Right cardiac atrium (tissue), 5 donors: ENCODE results near the gene CCDC195. TPM values are rescaled to one million over a fixed set of nuclear protein-coding genes. Genes with fewer than 3 reads are reported as not detected.
A peak's percentile ranks its signal among the peaks of the same experiment; 100 is the strongest.

ENCODE experiments used
- ATAC-seq, 2 donors: fragments of 200-7000 bp; cut with Tn5 transposase; one replicate each; pipeline versions ENCODE4 v1.8.0 to v1.9.1; 2020; ENCODE audit warnings: moderate library complexity in 2 of 2, mild to moderate bottlenecking in 1 of 2
- DNase-seq, 3 donors: peaks; one replicate each; pipeline ENCODE4 v3.0.0-alpha.2; 2020
- H3K27ac ChIP-seq: one replicate; pipeline ENCODE4 v1.5.1; 2013; ENCODE audit warnings: mild to moderate bottlenecking, low read length, control low read depth, moderate library complexity
- H3K27me3 ChIP-seq: one replicate; pipeline ENCODE4 v1.6.1; 2013; ENCODE audit not compliant: control insufficient read depth, insufficient read depth
- H3K4me1 ChIP-seq: one replicate; pipeline ENCODE4 v1.6.1; 2013; ENCODE audit warnings: low read length; ENCODE audit not compliant: control insufficient read depth, insufficient read depth
- H3K4me3 ChIP-seq: one replicate; pipeline ENCODE4 v1.5.1; 2013; ENCODE audit warnings: low read length, control low read depth
- H3K9me3 ChIP-seq: one replicate; pipeline ENCODE4 v1.6.1; 2013; ENCODE audit warnings: low read length; ENCODE audit not compliant: control insufficient read depth
- WGBS: extraction: QIAGEN DNeasy Blood & Tissue Kit; methylation state at CpG from one replicate; pipeline ENCODE4 v1.1.7; 2013; 5-methylcytosine and 5-hydroxymethylcytosine counted together
- intact Hi-C, 4 donors: fragments of 100-400 bp; cut with DNase I; formaldehyde crosslinking; loops; one replicate each; pipeline versions ENCODE4 v1.11.0 to v1.14.0; 2022 to 2023
- polyA plus RNA-seq: library from polyadenylated mRNA; stranded (reverse); fragments of 200-250 nt; gene quantifications from one replicate; pipeline ENCODE4 v1.2.3, GENCODE V29; 2013
- total RNA-seq, 4 donors: library from RNA; stranded (reverse); fragmentation: NEBNext Ultra II Directional; extraction: Animal tissue kit (Norgen Biotek cat#: 25700); gene quantifications; one replicate each; pipeline ENCODE4 v1.2.1, GENCODE V29; 2021
- donor health status: healthy with polysubstance abuse.
- donor health status: DM: no; HTN: yes; CAD: no.
- donor health status: DM: no; HTN: no; CAD: no.
- donor health status: DM: no; HTN: yes; CAD: no; lungs with severe emphysema.
- donor health status: DM: yes; HTN: yes; CAD: no.

Gene CCDC195
- total and polyA plus RNA-seq, 5 donors = not detected

DNA sequence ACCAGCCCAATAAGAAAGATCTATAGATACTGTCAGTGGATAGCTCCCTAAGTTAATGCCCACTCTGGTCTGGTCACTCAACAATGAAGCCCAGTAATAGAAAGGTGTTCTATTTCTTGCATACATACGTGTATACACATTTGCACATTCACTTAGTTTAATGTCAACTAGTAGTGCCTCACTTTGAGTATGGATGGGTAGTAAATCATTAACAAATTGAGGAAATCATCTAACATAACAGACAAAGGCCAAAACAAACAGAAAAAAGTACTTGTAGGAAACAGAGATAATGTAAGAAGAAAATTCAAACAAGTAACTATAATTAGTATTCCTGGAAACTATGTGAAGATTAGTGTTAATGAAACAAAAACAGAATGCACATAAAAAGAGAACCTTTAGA is 13.3 kb upstream of the CCDC195 start:
- ATAC-seq = no peak
- no peak for DNase-seq
- H3K27ac ChIP-seq = no peak overlapping the region
- H3K4me1 ChIP-seq = no peaks in the 10 kb centered on the region
- H3K4me3 ChIP-seq = no peak overlapping the region
- no peaks in the 10 kb centered on the region for H3K9me3 ChIP-seq
- no peaks in the 10 kb centered on the region for H3K27me3 ChIP-seq
- intact Hi-C loops = no loop called here
- 82% methylated on average over 1 of the region's 1 CpG for WGBS

DNA sequence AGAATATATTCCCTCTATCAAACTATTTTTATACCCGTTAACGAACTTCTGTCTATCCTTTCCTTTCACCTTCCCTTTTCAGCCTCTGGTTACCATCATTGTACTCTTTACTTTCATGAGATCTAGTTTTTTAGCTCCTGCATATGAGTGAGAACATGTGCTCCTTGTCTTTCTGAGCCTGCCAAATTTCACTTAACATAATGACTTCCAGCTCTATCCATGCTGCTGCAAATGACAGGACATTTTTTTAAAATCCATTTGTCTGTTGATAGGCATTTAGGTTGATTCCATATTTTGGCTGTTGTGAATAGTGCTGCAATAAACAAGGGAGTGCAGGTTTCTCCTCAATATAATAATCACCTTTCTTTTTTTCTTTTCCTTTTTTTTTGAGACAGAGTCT is 8.2 kb upstream of the CCDC195 start:
- Histone ChIP-seq H3K27ac (no peak overlapping the region), H3K9me3 (no peaks in the 10 kb centered on the region), H3K4me3 (no peak overlapping the region), H3K4me1 (no peaks in the 10 kb centered on the region), H3K27me3 (no peaks in the 10 kb centered on the region)
- 59% methylated on average over 2 of the region's 2 CpGs for WGBS
- ATAC-seq (no peak), DNase-seq (no peak)
- intact Hi-C loops = no loop called here

DNA sequence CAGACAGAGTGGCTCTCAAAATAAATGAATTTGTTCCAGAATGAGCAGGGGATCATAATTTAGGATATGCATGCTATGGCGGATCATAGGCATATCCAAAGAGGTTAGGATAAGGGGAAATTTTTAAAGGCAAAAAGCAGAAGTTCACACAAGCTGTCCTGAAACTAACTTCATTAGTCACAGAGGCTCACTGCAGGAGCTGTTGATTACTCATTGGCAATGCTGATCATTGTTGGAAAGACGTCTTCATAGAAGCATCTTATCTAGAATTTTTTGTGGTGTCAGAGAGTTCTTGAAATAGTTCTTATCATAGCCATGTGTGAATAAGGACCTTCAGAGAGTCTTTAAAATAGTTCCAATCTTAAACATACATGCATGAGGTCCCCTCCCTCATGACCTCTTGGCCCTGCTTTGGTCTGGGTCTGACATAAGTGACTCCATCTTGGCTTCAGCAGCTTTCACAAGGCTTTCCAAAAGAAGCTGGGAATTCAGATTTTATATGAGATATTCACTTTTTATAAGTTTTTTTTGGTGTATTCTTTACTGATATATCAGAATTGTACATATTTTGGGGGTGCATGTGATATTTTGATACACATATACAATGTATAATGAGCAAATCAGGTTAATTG is 7.5 kb upstream of the CCDC195 start:
- Histone ChIP-seq H3K27ac (no peak overlapping the region), H3K4me1 (no peaks in the 10 kb centered on the region), H3K9me3 (no peaks in the 10 kb centered on the region), H3K27me3 (no peaks in the 10 kb centered on the region), H3K4me3 (no peak overlapping the region)
- DNase-seq (no peak), ATAC-seq (no peak)
- intact Hi-C loops = no loop called here
- 44% methylated on average over 2 of the region's 2 CpGs for WGBS

DNA sequence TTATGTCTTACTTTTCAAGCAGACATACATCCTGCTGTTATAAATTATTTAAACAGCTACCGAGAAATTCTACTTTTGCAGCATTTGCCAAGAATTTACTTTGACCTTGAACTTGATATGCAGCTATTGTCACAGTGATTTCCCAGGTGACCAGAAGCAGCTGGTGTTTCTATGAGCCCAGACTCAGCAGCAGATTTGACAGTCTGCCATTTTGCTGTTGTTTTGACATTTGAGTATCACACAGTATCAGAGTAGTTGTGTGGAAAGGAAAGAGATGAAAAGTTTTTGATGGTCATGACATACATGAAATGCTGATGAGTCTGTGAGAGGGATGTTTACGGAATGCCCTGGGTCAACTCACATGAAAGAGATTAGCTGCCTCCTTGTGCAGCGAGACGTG is 6.6 kb upstream of the CCDC195 start:
- Histone ChIP-seq H3K27ac (no peak overlapping the region), H3K4me1 (no peaks in the 10 kb centered on the region), H3K4me3 (no peak overlapping the region), H3K9me3 (no peaks in the 10 kb centered on the region), H3K27me3 (no peaks in the 10 kb centered on the region)
- intact Hi-C loops = no loop called here
- ATAC-seq = no peak
- WGBS = 68% methylated on average over 4 of the region's 4 CpGs
- no peak for DNase-seq

DNA sequence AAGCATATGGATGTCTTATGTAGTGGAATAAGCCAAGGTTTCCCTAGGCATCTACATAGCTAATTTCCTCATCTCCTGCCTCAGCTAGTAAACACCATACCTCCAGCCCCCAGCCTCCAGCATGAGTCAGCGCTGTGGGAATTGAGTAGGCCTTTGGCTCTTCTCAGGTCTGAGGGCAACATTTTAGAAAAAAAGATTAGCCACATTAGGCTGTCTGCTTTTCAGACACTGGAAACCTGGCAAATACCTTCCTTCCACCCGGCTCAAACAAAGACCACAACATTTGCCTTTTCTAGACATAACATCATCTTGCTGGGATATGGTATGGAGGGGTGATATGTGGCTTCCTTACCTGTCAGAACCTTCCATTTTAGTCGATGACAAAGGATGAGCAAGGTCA is 6.1 kb upstream of the CCDC195 start:
- no peaks in the 10 kb centered on the region for H3K9me3 ChIP-seq
- no peaks in the 10 kb centered on the region for H3K27me3 ChIP-seq
- DNase-seq (no peak), ATAC-seq (no peak)
- WGBS = 81% methylated on average over 3 of the region's 3 CpGs
- no peaks in the 10 kb centered on the region for H3K4me1 ChIP-seq
- intact Hi-C loops = no loop called here
- no peak overlapping the region for H3K27ac ChIP-seq
- no peak overlapping the region for H3K4me3 ChIP-seq

DNA sequence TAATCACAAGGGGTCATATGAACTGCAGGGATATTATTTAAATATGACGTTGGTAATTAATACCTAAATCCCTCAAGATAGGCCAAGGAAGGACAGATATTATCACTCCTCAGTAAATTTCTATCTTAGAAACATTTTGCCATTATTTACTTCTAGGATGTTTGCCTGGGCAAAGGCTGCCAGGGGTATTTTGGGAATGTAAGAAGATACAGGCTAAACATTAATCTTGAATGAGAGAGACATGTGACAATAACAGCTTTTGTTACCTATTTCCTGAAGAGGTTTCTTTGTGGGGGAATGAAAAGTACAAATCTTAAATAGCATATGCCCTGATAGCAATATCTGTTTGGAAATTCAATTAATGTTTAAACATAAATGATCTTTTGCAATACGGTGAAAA is 756 bp upstream of the CCDC195 start:
- no peak overlapping the region for H3K4me3 ChIP-seq
- H3K4me1 ChIP-seq = no peaks in the 10 kb centered on the region
- H3K27ac ChIP-seq = no peak overlapping the region
- ATAC-seq = no peak
- DNase-seq = no peak
- intact Hi-C loops = no loop called here
- H3K9me3 ChIP-seq = no peaks in the 10 kb centered on the region
- H3K27me3 ChIP-seq = no peaks in the 10 kb centered on the region
- WGBS = 83% methylated on average over 2 of the region's 2 CpGs

DNA sequence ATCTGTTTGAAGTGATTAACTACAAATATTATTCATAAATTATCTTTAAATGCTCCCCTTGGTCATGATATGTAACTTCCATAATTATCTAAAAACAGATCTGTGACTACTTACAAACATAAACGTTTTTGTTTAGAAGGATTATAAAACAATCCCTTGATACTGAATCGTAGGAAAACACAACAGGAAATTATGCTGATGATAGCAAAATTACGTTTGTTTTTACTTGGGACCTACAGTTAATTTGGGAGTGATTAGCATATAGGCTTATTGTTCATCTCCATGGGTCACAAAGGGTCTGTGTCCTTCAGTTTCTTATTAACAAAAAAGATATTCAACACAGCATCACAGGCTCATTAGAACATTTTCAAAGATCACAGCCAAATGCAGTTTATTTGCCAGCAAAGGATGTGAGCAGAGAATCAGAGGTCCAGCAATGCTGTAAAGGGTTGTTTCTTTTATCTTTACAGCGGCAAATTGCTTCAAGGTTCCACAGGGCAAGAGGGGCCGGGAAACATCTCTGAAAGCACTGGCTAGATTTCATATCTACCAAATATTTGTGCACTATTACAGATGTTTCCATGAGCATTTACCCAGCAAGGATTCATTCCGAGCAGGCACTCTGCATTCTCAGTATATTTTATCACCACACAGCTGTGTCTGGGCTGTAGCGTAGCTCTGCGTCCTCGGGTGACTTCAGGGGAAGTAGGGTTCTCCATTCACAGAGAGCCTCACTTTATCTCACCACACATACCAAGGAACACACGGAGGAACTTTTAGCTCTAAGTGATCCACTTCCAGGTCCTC is 4.1 kb downstream of the CCDC195 start:
- DNase-seq (peak in 1 of 3 donors; percentile 43), ATAC-seq (peak; percentile 62 to 86)

DNA sequence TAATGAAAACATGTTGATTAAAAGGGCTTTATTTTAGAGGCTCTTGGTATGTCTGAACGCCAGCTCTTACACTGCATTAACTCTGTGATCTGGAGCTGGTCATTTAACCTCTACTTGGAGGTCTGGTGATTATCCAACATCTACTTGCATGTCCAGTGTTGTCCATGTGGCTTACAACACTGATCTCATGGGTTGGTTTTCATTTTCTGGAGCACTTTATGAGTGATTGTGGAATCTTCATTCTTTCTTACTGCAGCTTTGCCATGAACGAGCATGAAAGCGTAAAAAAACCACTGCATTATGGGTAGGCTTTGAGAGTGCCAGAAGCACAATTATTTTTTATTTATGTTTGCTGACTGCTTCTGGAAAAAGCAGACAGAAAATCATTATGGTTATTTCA is 4.8 kb downstream of the CCDC195 start:
- no peaks in the 10 kb centered on the region for H3K4me1 ChIP-seq
- no peak overlapping the region for H3K27ac ChIP-seq
- 66% methylated on average over 3 of the region's 3 CpGs for WGBS
- H3K27me3 ChIP-seq = no peaks in the 10 kb centered on the region
- intact Hi-C loops = no loop called here
- ATAC-seq = no peak
- no peaks in the 10 kb centered on the region for H3K9me3 ChIP-seq
- H3K4me3 ChIP-seq = no peak overlapping the region
- DNase-seq = no peak

More for the DNA sequence above, 4.1 kb downstream of the CCDC195 start:
- Histone ChIP-seq H3K9me3 (no peaks in the 10 kb centered on the region), H3K27me3 (no peaks in the 10 kb centered on the region), H3K4me3 (no peak overlapping the region), H3K4me1 (no peaks in the 10 kb centered on the region), H3K27ac (no peak overlapping the region)
- WGBS = 23% methylated on average over 10 of the region's 10 CpGs
- intact Hi-C loops = no loop called here

DNA sequence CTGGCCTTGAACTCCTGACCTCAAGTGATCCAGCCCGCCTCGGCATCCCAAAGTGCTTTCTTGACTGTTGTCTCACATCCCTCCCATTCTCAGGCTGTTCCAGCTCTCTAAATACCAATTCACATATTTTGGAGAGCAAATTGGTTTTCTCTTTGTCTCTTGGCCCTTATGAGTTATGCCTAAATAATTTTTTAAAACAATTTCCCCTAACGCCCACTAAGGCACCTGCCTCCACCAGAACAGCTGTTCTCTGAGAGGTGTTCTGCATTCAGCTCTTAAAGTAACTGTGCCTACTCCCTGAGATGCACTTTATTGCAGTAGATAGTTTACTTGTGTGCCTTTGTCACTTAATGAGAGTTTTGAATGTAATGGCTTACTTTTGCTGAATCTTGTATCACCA is 6.9 kb downstream of the CCDC195 start:
- WGBS = 58% methylated on average over 3 of the region's 3 CpGs
- ATAC-seq (no peak), DNase-seq (no peak)
- H3K27me3 ChIP-seq = no peaks in the 10 kb centered on the region
- intact Hi-C loops = no loop called here
- no peaks in the 10 kb centered on the region for H3K4me1 ChIP-seq
- no peak overlapping the region for H3K27ac ChIP-seq
- H3K4me3 ChIP-seq = no peak overlapping the region
- no peaks in the 10 kb centered on the region for H3K9me3 ChIP-seq

DNA sequence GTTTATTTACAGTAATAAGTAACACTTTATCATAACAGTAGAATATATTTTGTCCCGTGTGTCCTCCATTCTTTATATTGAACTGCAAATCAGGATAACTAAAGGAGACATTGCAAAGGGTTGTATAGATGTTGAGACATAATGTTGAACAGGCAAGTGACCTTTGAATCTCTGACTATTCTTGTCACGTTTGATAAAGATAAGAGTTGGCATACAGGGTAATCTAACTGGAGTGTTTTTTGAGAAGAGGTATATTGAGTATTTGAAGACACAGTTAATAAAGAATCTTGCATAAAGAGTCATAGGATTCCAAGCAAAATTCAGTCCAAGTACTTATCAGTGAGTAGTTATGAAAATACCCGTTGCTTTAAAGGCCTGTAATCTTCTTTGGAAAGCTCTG is 21.7 kb downstream of the CCDC195 start:
- intact Hi-C loops = no loop called here
- Histone ChIP-seq H3K4me1 (no peaks in the 10 kb centered on the region), H3K4me3 (no peak overlapping the region), H3K27me3 (no peaks in the 10 kb centered on the region), H3K9me3 (no peaks in the 10 kb centered on the region), H3K27ac (no peak overlapping the region)
- 36% methylated on average over 3 of the region's 3 CpGs for whole genome bisulfite sequencing
- DNase-seq = no peak
- ATAC-seq = no peak

DNA sequence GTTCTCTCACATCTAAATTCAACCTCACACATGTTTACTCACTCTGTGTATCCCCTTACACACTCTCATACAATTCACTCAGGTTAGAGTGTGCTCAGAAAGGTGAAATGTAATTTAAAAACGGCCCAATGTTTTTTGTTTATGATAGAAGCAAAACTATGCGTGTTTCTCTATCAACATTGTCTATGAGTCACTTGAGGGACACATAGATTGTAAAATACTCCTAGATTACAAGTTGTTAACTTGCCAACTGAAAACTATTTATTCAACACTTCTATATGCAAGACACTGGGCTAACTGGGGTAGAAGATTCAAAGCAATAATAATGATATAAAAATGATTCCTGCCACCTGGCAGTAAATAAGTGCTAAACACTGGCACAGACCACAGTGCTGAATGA is 24.6 kb downstream of the CCDC195 start:
- 29% methylated on average over 2 of the region's 2 CpGs for WGBS
- intact Hi-C loops = no loop called here
- Histone ChIP-seq H3K4me1 (no peaks in the 10 kb centered on the region), H3K27me3 (no peaks in the 10 kb centered on the region), H3K27ac (no peak overlapping the region), H3K9me3 (no peaks in the 10 kb centered on the region), H3K4me3 (no peak overlapping the region)
- DNase-seq (no peak), ATAC-seq (no peak)
